Measurements from ENCODE around the gene LYZL4. TPM values are rescaled to one million over a fixed set of nuclear protein-coding genes. Genes with fewer than 3 reads are reported as not detected.

Gene LYZL4
- total and polyA plus RNA-seq, 7 donors, result not detected

GRCh38 chr3:42349765-42350594, 60.4 kb downstream of the LYZL4 start:
- intact Hi-C loops (cut with DNase I), result no loop called here
- TF ChIP-seq EP300 (IDR thresholded peaks at IDR 0.05) (no peak), POLR2A (IDR thresholded peaks at IDR 0.05) (no peak), CTCF (IDR thresholded peaks at IDR 0.05) (no peak), POLR2AphosphoS5 (IDR thresholded peaks at IDR 0.05) (no peak)
- Histone ChIP-seq H3K4me1 (peaks cover 0 to 7% (median 0%) of the 10 kb centered on the region in 4 donors), H3K36me3 (no peaks in the 10 kb centered on the region), H3K27ac (no peak overlapping the region), H3K4me3 (no peak overlapping the region), H3K9me3 (no peaks in the 10 kb centered on the region), H3K27me3 (no peaks in the 10 kb centered on the region)
- DNase-seq, result no peak
- WGBS, 2 donors, result 63 to 82% methylated on average over 7 of the region's 7 CpGs

GRCh38 chr3:42347928-42348327, 62.5 kb downstream of the LYZL4 start:
- H3K4me1 ChIP-seq, result no peaks in the 10 kb centered on the region
- TF ChIP-seq EP300 (IDR thresholded peaks at IDR 0.05), result no peak
- TF ChIP-seq CTCF (IDR thresholded peaks at IDR 0.05), result no peak
- TF ChIP-seq POLR2A (IDR thresholded peaks at IDR 0.05), result no peak
- TF ChIP-seq POLR2AphosphoS5 (IDR thresholded peaks at IDR 0.05), result no peak
- no peaks in the 10 kb centered on the region for H3K9me3 ChIP-seq
- WGBS, 2 donors, result 84 to 87% methylated on average over 2 of the region's 2 CpGs
- DNase-seq, result no peak
- H3K4me3 ChIP-seq, result no peak overlapping the region
- H3K27ac ChIP-seq, result no peak overlapping the region
- intact Hi-C loops (cut with DNase I), result no loop called here
- no peaks in the 10 kb centered on the region for H3K27me3 ChIP-seq
- no peaks in the 10 kb centered on the region for H3K36me3 ChIP-seq

Other genes starting within 250 kb of the LYZL4 start
- 10 to 100 TPM in 2 of 4 donors, 1 to 10 TPM in 2; 6.9 to 12.5 (median 8.8) TPM for gene CCK, start 144.4 kb downstream of the LYZL4 start, total RNA-seq
- under 1 TPM in 1 of 3 donors, not detected in 2; 0.20 TPM for gene CCK, start 144.4 kb downstream of the LYZL4 start, polyA plus RNA-seq
- 1 to 10 TPM; 2.6 to 9.6 (median 5.8) TPM for gene VIPR1, start 92.0 kb upstream of the LYZL4 start, total RNA-seq
- gene VIPR1, start 92.0 kb upstream of the LYZL4 start, polyA plus RNA-seq, result 10 to 100 TPM; 24.5 to 50.6 (median 43.8) TPM
- 10 to 100 TPM; 48.5 to 89.2 (median 57.2) TPM for gene SEC22C, start 171.4 kb upstream of the LYZL4 start, total RNA-seq
- 10 to 100 TPM in 2 of 3 donors, 1 to 10 TPM in 1; 8.4 to 18.2 (median 11.3) TPM for gene SEC22C, start 171.4 kb upstream of the LYZL4 start, polyA plus RNA-seq
- gene SS18L2, start 180.2 kb upstream of the LYZL4 start, total RNA-seq, result 10 to 100 TPM in 2 of 4 donors, 1 to 10 TPM in 2; 9.1 to 27.0 (median 12.8) TPM
- gene SS18L2, start 180.2 kb upstream of the LYZL4 start, polyA plus RNA-seq, result 10 to 100 TPM; 36.6 to 67.3 (median 41.5) TPM
- gene NKTR, start 190.1 kb upstream of the LYZL4 start, total RNA-seq, result 100 to 1,000 TPM in 1 of 4 donors, 10 to 100 TPM in 3; 81.3 to 130 (median 84.4) TPM
- gene NKTR, start 190.1 kb upstream of the LYZL4 start, polyA plus RNA-seq, result 10 to 100 TPM in 1 of 3 donors, 1 to 10 TPM in 2; 1.8 to 27.9 (median 2.5) TPM
- 10 to 100 TPM; 34.9 to 74.8 (median 56.9) TPM for gene ZBTB47, start 243.1 kb upstream of the LYZL4 start, total RNA-seq
- 10 to 100 TPM in 1 of 3 donors, 1 to 10 TPM in 2; 6.2 to 21.0 (median 9.5) TPM for gene ZBTB47, start 243.1 kb upstream of the LYZL4 start, polyA plus RNA-seq